Measurements from ENCODE around the gene FAM234B. TPM values are rescaled to one million over a fixed set of nuclear protein-coding genes. Genes with fewer than 3 reads are reported as not detected.

FAM234B gene
- total and polyA plus RNA-seq, 2 donors from 2014 or later: 9.6 TPM

DNA sequence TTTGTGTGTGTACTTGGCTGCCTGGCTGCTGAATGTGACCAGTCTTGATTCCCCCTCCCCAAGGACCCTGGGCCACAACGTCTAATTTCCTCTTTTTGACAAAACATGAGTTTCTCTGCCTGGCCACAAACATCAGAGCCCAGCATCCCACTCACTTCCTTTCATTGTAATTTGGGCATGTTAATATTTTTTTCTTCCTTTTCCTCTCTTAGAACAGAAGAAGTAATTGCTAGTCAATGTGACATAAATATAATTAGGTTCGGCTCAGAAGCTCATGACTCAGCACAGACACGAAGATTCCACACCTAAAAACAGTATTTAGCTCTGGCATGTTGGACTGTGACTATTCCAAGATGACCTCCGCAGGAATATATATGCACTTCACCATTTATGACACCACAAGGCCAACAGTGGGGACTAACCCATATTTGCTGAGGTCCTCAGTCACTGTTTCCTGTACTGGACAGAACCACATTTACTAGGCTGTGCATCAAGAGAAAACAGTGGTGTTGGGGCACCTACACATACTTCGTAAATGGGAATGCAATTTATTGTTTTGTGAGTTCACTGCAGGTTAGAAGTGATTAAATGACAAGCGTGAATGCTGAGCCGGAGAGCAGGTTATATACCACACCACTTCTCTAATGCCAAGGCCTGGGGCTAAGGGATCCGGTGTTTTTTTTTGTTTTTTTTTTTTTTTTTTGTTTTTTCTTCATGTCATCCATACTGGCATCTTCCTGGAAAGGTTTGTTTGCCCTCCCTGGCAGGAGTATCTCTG lies 55.1 kb downstream of the FAM234B start:
- no peaks in the 10 kb centered on the region for H3K36me3 ChIP-seq (ENCODE audit: control insufficient read depth in 2 of 3, insufficient read depth in 3 of 3, low read length in 3 of 3)
- peak overlapping the region; percentile 69 to 70 for H3K27ac ChIP-seq (ENCODE audit: low read depth in 2 of 2, low read length in 2 of 2)
- intact Hi-C loops (cut with DNase I): loop anchor here (5.0 kb wide), 1 partner anchor 113 kb away; no protein-coding TSS in a partner anchor
- no peak for TF ChIP-seq CTCF (IDR thresholded peaks at IDR 0.05; ENCODE audit: borderline replicate concordance, extremely low read depth, insufficient read depth)
- peaks cover 17 to 32% (median 19%) of the 10 kb centered on the region in 3 donors for H3K4me1 ChIP-seq (ENCODE audit: control insufficient read depth in 2 of 3, insufficient read depth in 2 of 3, low read depth in 1 of 3, low read length in 3 of 3)
- H3K9me3 ChIP-seq (ENCODE audit: control insufficient read depth in 2 of 3, insufficient read depth in 1 of 3, low read length in 3 of 3): no peaks in the 10 kb centered on the region
- DNase-seq: peak in 1 of 5 donors; percentile 62
- no peak overlapping the region for H3K4me3 ChIP-seq (ENCODE audit: low read length in 3 of 3)
- no peaks in the 10 kb centered on the region for H3K27me3 ChIP-seq (ENCODE audit: control insufficient read depth, insufficient read depth, low read length)
- no peak for FAIRE-seq
- H3K9ac ChIP-seq (ENCODE audit: low read length in 3 of 3): no peak overlapping the region

GRCh38 chr12:13099844-13100604 lies 55.8 kb downstream of the FAM234B start:
- no peak for TF ChIP-seq CTCF (IDR thresholded peaks at IDR 0.05; ENCODE audit: borderline replicate concordance, extremely low read depth, insufficient read depth)
- peak in 3 of 5 donors; percentile 35 to 47 (median 46) for DNase-seq
- H3K27me3 ChIP-seq (ENCODE audit: control insufficient read depth, insufficient read depth, low read length): no peaks in the 10 kb centered on the region
- H3K27ac ChIP-seq (ENCODE audit: low read depth in 2 of 2, low read length in 2 of 2): peak overlapping the region; percentile 89 to 94
- H3K9ac ChIP-seq (ENCODE audit: low read length in 3 of 3): peak overlapping the region in 2 of 3 donors; percentile 50 to 57
- H3K4me1 ChIP-seq (ENCODE audit: control insufficient read depth in 2 of 3, insufficient read depth in 2 of 3, low read depth in 1 of 3, low read length in 3 of 3): peaks cover 17 to 32% (median 19%) of the 10 kb centered on the region in 3 donors
- H3K9me3 ChIP-seq (ENCODE audit: control insufficient read depth in 2 of 3, insufficient read depth in 1 of 3, low read length in 3 of 3): no peaks in the 10 kb centered on the region
- no peak for FAIRE-seq
- peak overlapping the region in 2 of 3 donors; percentile 52 to 54 for H3K4me3 ChIP-seq (ENCODE audit: low read length in 3 of 3)
- intact Hi-C loops (cut with DNase I): loop anchor here (5.0 kb wide), 1 partner anchor 112 kb away; no protein-coding TSS in a partner anchor
- no peaks in the 10 kb centered on the region for H3K36me3 ChIP-seq (ENCODE audit: control insufficient read depth in 2 of 3, insufficient read depth in 3 of 3, low read length in 3 of 3)

DNA sequence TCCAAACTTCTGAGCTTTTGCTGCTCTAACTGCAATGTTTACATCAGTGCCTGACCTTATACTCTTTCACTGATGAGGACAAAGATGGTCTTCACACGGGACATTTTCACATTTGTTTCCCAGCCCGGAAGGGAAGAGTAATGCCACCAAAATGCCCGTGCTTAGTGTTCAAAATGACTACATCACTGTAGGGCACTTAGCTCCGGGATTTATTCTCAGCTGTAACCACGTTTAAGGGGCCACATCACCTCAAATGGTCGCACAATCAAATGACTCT lies 56.4 kb downstream of the FAM234B start:
- peak in 2 of 5 donors; percentile 38 to 50 for DNase-seq
- peak overlapping the region; percentile 89 to 94 for H3K27ac ChIP-seq (ENCODE audit: low read depth in 2 of 2, low read length in 2 of 2)

More for the DNA sequence above, 56.4 kb downstream of the FAM234B start:
- H3K9ac ChIP-seq (ENCODE audit: low read length in 3 of 3): peak overlapping the region; percentile 21 to 57 (median 50)
- H3K36me3 ChIP-seq (ENCODE audit: control insufficient read depth in 2 of 3, insufficient read depth in 3 of 3, low read length in 3 of 3): no peaks in the 10 kb centered on the region
- no peak for TF ChIP-seq CTCF (IDR thresholded peaks at IDR 0.05; ENCODE audit: borderline replicate concordance, extremely low read depth, insufficient read depth)
- no peaks in the 10 kb centered on the region for H3K9me3 ChIP-seq (ENCODE audit: control insufficient read depth in 2 of 3, insufficient read depth in 1 of 3, low read length in 3 of 3)
- no peaks in the 10 kb centered on the region for H3K27me3 ChIP-seq (ENCODE audit: control insufficient read depth, insufficient read depth, low read length)
- peaks cover 17 to 27% (median 19%) of the 10 kb centered on the region in 3 donors for H3K4me1 ChIP-seq (ENCODE audit: control insufficient read depth in 2 of 3, insufficient read depth in 2 of 3, low read depth in 1 of 3, low read length in 3 of 3)
- FAIRE-seq: no peak
- intact Hi-C loops (cut with DNase I): no loop called here
- H3K4me3 ChIP-seq (ENCODE audit: low read length in 3 of 3): peak overlapping the region; percentile 28 to 54 (median 52)
